Measurements from ENCODE around the gene SAMD3. TPM values are rescaled to one million over a fixed set of nuclear protein-coding genes. Genes with fewer than 3 reads are reported as not detected.

Gene SAMD3
- total and polyA plus RNA-seq, 12 donors: 0.48 to 12.5 (median 4.4) TPM; not detected in 1

DNA sequence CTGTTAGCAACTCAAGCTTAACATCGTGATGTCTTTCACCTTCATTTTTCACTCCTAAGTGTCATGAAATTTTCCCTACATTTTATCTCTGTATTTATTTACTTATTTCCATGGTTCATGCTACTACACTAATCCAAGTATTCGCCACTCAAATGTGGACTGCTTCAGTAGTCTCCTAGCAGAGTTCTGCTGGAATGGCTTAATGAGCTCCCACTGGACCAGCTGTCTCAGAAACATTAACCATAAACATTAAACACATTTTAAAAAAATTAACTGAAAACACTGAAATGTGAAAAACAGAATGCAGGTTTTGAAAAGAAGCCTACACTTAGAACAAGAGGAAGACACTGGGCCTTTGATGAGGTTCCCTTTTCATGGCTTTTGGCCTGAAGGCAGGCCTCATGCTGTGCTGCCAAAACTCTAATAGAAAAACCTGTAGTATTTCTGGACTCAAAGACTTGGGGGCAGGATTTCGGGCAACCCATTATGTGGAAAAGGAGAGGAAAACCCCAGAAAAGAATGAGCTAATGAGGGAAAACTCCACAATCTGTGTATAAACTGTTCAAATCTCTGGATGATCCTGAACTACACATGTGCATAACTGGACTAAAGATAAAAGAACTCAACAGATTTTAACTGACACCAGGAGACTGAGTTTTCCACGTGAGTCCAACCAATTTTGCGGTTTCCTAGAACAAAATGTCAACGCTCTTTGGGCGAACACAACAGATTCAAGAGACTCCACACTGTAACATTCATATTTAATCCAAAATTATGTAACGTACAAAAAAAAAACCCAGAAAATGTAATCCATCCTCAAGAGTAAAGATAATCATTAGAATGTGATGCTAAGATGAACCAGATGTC lies 33.0 kb downstream of the SAMD3 start:
- H3K27ac ChIP-seq: no peak overlapping the region

DNA sequence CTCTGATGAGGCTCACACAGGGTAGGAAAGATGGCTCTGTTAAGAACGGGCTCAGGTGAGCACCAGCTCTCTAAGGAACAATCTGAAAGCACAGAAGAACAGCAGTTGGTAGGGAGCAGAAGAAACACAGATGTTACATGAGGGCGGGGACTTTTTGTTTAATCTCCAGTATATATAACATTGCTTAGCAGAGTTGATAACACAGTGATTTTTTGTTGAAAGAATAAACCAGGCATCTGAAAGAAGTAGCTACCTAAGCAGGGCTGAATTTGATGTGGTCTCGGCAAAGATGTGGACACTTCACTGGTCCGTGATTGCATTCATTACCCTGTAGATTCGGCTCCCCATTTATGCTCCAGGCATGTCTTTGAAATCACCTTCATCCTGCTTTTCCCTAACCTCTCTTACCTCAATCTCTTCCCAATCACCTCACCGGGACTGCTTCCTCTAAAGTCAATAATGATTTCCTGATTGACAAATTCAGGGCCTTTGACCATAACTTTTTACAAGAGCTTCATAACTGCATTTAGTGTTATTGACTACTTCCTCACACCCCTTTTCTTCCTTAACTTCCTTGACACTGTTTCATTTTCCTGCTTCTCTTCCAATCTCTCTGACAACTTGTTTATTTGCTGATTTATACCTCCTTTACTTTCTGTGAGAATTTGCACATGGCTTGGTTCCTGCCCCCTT lies 34.4 kb downstream of the SAMD3 start:
- Histone ChIP-seq H3K4me1 (replicated peaks in 1 of 2) (no peaks in the 10 kb centered on the region), H3K27ac (no peak overlapping the region), H3K4me3 (no peak overlapping the region), H3K9me3 (replicated peaks in 1 of 3) (no peaks in the 10 kb centered on the region), H3K36me3 (replicated peaks in 1 of 2) (no peaks in the 10 kb centered on the region), H3K27me3 (no peaks in the 10 kb centered on the region)
- 88 to 94% (median 91%) methylated on average over 6 of the region's 6 CpGs for WGBS, 4 donors
- no peak for TF ChIP-seq POLR2A (IDR thresholded peaks at IDR 0.05)
- TF ChIP-seq, protein P1, sequence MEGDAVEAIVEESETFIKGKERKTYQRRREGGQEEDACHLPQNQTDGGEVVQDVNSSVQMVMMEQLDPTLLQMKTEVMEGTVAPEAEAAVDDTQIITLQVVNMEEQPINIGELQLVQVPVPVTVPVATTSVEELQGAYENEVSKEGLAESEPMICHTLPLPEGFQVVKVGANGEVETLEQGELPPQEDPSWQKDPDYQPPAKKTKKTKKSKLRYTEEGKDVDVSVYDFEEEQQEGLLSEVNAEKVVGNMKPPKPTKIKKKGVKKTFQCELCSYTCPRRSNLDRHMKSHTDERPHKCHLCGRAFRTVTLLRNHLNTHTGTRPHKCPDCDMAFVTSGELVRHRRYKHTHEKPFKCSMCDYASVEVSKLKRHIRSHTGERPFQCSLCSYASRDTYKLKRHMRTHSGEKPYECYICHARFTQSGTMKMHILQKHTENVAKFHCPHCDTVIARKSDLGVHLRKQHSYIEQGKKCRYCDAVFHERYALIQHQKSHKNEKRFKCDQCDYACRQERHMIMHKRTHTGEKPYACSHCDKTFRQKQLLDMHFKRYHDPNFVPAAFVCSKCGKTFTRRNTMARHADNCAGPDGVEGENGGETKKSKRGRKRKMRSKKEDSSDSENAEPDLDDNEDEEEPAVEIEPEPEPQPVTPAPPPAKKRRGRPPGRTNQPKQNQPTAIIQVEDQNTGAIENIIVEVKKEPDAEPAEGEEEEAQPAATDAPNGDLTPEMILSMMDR (IDR thresholded peaks at IDR 0.05): no peak
- DNase-seq: no peak
- intact Hi-C loops (cut with DNase I): no loop called here

More for the DNA sequence above, 33.0 kb downstream of the SAMD3 start:
- Histone ChIP-seq H3K4me1 (replicated peaks in 1 of 2) (no peaks in the 10 kb centered on the region), H3K36me3 (replicated peaks in 1 of 2) (no peaks in the 10 kb centered on the region), H3K4me3 (no peak overlapping the region), H3K27me3 (no peaks in the 10 kb centered on the region), H3K9me3 (replicated peaks in 1 of 3) (no peaks in the 10 kb centered on the region)
- 93 to 96% (median 94%) methylated on average over 8 of the region's 8 CpGs for WGBS, 4 donors
- intact Hi-C loops (cut with DNase I): no loop called here
- no peak for DNase-seq
- TF ChIP-seq POLR2A (IDR thresholded peaks at IDR 0.05): no peak
- TF ChIP-seq, protein P1 (IDR thresholded peaks at IDR 0.05): no peak

DNA sequence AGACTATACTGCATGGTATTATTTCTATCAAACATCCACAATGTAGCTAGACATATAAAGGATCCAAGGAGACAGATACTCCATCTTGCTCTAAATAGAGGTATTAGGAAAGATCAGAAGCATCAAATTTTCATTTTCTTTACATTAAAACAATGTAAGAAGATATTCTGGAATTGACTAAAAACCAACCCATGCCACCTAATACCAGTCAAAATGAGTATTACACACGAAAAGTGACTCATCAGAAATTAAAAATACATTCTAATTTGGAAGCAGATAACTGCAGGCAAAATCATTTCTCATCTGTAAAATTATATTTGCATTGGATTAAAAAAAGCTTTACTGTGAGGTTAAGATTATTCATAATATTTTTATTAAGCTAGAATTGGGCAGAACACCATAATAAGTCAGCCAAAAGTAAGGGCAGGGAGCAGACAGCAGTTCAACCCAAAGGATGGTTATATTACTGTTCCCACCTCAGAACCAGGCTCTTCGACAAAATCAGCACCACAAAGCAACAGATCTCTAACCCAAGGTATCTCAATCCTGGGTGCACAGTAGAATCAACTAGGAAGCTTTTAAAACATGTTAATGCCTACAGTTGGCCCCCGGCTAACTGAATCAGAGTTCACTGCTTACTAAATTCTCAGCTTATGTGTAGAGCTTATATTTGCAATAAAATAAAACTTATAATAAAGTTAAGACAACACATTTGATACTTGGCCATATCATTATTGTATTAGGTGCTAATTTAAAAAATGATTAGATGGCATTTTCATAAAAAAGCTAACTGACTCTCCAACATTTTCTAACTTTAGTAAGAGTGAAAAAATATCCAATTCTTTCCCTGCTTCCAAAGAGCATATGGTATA lies 35.2 kb downstream of the SAMD3 start:
- no peaks in the 10 kb centered on the region for H3K4me1 ChIP-seq (replicated peaks in 1 of 2)
- TF ChIP-seq POLR2A (IDR thresholded peaks at IDR 0.05): no peak
- TF ChIP-seq, protein P1 (IDR thresholded peaks at IDR 0.05): no peak
- no peak overlapping the region for H3K4me3 ChIP-seq
- H3K27ac ChIP-seq: no peak overlapping the region
- H3K9me3 ChIP-seq (replicated peaks in 1 of 3): no peaks in the 10 kb centered on the region
- WGBS, 4 donors: 83 to 89% (median 87%) methylated on average over 3 of the region's 3 CpGs
- DNase-seq: no peak
- intact Hi-C loops (cut with DNase I): no loop called here
- H3K36me3 ChIP-seq (replicated peaks in 1 of 2): no peaks in the 10 kb centered on the region
- H3K27me3 ChIP-seq: no peaks in the 10 kb centered on the region

DNA sequence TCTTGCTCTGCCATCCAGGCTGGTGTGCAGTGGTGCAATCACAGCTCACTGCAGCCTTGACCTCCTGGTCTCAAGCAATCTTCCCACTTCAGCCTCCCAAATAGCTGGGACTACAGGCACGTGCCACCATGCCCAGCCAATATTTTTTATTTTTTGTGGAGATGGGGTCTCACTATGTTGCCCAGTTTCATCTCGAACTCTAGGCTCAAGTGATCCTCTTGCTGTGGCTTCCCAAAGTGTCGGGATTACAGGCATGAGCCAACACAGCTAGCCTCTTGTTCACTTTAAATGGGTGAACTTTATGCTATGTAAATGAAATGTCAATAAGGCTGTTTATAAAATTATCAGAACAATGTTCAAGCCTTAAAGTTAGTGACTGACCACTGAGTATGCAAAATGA lies 37.1 kb downstream of the SAMD3 start:
- Histone ChIP-seq H3K27ac (no peak overlapping the region), H3K4me3 (no peak overlapping the region), H3K9me3 (replicated peaks in 1 of 3) (no peaks in the 10 kb centered on the region), H3K4me1 (replicated peaks in 1 of 2) (no peaks in the 10 kb centered on the region), H3K36me3 (replicated peaks in 1 of 2) (no peaks in the 10 kb centered on the region), H3K27me3 (no peaks in the 10 kb centered on the region)
- no peak for TF ChIP-seq POLR2A (IDR thresholded peaks at IDR 0.05)
- TF ChIP-seq, protein P1 (IDR thresholded peaks at IDR 0.05): no peak
- 73 to 95% (median 89%) methylated on average over 3 of the region's 3 CpGs for WGBS, 4 donors
- intact Hi-C loops (cut with DNase I): no loop called here
- no peak for DNase-seq

Measured in adrenal gland (tissue), 12 donors.